Esophagus muscularis mucosa (tissue), 4 donors: Measurements from ENCODE around the gene PVR. TPM values are rescaled to one million over a fixed set of nuclear protein-coding genes. Genes with fewer than 3 reads are reported as not detected.

Experiments used
- DNase-seq: peaks from one replicate; pipeline ENCODE4 v3.0.0-alpha.2; 2017; ENCODE audit errors: extremely low spot score
- H3K27ac ChIP-seq, 4 donors: fragments of 200-600 bp; sonication (generic); replicated peaks in 1 of 4; 1 replicate in 3 of 4; 2 replicates in 1 of 4; pipeline ENCODE4 v1.5.1; 2016 to 2019; ENCODE audit warnings: mild to moderate bottlenecking in 1 of 4
- H3K27me3 ChIP-seq, 4 donors: fragments of 200-600 bp; sonication (generic); one replicate each; pipeline versions ENCODE4 v1.5.1 to v1.6.0; 2016 to 2019
- H3K36me3 ChIP-seq, 4 donors: fragments of 200-600 bp; sonication (generic); one replicate each; pipeline ENCODE4 v1.5.1; 2016 to 2019
- H3K4me1 ChIP-seq, 4 donors: fragments of 200-600 bp; sonication (generic); one replicate each; pipeline ENCODE4 v1.5.1; 2016 to 2019
- H3K4me3 ChIP-seq, 4 donors: fragments of 200-600 bp; sonication (generic); 1 replicate in 2 of 4; 2 replicates in 2 of 4; pipeline ENCODE4 v1.5.1; 2016 to 2019; ENCODE audit warnings: mild to moderate bottlenecking in 4 of 4, moderate library complexity in 1 of 4
- H3K9me3 ChIP-seq, 4 donors: fragments of 200-600 bp; sonication (generic); 1 replicate in 3 of 4; 2 replicates in 1 of 4; pipeline ENCODE4 v1.5.1; 2016 to 2019
- EP300 ChIP-seq: sonication (generic); formaldehyde crosslinking; IDR thresholded peaks from one replicate; pipeline ENCODE4 v1.6.1; 2017; ENCODE audit warnings: antibody characterized with exemption
- POLR2A ChIP-seq: fragments of 450-650 bp; IDR thresholded peaks from one replicate; pipeline ENCODE4 v1.6.1; 2017; ENCODE audit warnings: antibody characterized with exemption, moderate library complexity, mild to moderate bottlenecking, low read depth
- POLR2AphosphoS5 ChIP-seq, 2 donors: sonication (generic); formaldehyde crosslinking; IDR thresholded peaks; one replicate each; pipeline ENCODE4 v1.6.1; 2017; ENCODE audit warnings: antibody characterized with exemption in 2 of 2
- WGBS: methylation state at CpG from one replicate; pipeline ENCODE4 v1.1.5; 2018; 5-methylcytosine and 5-hydroxymethylcytosine counted together
- intact Hi-C: fragments of 100-400 bp; cut with DNase I; formaldehyde crosslinking; loops from one replicate; pipeline ENCODE4 v1.15.1; 2023
- total RNA-seq, 4 donors: library from RNA; depleted of rRNA; stranded (reverse); fragments of >200 nt; gene quantifications; one replicate each; pipeline versions ENCODE4 v1.1.0 to v1.2.1, GENCODE V29; 2016
- TF ChIP-seq, protein P1 (sequence below), 3 experiments: fragments of 200-600 bp in 2 of 3; fragments of 450-650 bp in 1 of 3; sonication (generic) in 2 of 3; IDR thresholded peaks; one replicate each; pipeline ENCODE4 v1.5.1; 2017 to 2019; ENCODE audit warnings: antibody characterized with exemption in 3 of 3, mild to moderate bottlenecking in 2 of 3, moderate library complexity in 1 of 3

The PVR gene
- total RNA-seq, 4 donors from 2014 or later, result 20.8 to 58.3 (median 49.0) TPM

DNA sequence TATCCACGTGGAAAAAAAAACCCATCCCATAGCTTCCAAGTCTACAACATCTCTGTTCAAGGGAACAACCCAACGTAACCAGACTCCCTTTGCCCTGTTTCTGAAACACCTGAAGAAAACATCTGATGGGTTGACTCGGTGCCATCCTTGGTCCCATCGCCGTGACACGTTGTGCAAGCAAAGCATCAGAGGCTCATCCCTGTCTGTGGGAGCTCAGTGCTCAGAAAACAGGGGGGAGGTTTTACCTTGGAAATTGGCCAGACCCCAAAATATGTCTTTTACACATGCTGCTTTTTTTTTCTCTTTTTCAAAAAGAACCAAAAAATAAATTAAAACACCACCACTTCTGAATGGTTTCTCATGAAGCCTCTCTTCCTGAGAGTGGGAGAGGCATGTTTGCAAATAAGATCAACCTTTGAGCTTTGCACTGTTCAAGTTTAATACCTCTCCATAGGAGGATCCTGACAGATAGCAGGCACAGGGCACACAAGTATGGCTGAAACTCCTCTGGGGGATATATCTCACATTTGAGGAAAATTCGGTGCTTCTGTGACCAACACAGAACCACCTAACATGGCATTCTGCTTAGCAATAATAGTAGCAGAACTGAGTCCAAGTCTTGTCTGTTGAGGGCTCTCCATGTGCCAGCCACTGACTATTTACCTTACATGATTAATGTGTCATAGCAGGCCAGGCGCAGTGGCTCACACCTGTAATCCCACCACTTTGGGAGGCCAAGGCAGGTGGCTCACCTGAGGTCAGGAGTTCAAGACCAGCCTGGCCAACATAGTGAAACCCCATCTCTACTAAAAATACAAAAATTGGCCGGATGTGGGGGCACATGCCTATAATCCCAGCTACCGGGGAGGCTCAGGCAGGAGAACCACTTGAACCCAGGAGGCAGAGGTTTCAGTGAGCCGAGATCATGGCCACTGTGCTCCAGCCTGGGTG lies 7.0 kb upstream of the PVR start:
- no peak for DNase-seq
- H3K4me1 ChIP-seq, result peaks cover 0 to 10% (median 0%) of the 10 kb centered on the region in 4 donors
- intact Hi-C loops, result no loop called here
- no peaks in the 10 kb centered on the region for H3K36me3 ChIP-seq
- H3K27ac ChIP-seq, result no peak overlapping the region
- TF ChIP-seq, protein P1, sequence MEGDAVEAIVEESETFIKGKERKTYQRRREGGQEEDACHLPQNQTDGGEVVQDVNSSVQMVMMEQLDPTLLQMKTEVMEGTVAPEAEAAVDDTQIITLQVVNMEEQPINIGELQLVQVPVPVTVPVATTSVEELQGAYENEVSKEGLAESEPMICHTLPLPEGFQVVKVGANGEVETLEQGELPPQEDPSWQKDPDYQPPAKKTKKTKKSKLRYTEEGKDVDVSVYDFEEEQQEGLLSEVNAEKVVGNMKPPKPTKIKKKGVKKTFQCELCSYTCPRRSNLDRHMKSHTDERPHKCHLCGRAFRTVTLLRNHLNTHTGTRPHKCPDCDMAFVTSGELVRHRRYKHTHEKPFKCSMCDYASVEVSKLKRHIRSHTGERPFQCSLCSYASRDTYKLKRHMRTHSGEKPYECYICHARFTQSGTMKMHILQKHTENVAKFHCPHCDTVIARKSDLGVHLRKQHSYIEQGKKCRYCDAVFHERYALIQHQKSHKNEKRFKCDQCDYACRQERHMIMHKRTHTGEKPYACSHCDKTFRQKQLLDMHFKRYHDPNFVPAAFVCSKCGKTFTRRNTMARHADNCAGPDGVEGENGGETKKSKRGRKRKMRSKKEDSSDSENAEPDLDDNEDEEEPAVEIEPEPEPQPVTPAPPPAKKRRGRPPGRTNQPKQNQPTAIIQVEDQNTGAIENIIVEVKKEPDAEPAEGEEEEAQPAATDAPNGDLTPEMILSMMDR (IDR thresholded peaks at IDR 0.05), result no peak
- no peak for TF ChIP-seq POLR2AphosphoS5 (IDR thresholded peaks at IDR 0.05)
- no peaks in the 10 kb centered on the region for H3K27me3 ChIP-seq
- H3K9me3 ChIP-seq, result no peaks in the 10 kb centered on the region
- no peak overlapping the region for H3K4me3 ChIP-seq
- 74% methylated on average over 10 of the region's 11 CpGs for WGBS

- Histone ChIP-seq H3K4me3 (no peak overlapping the region), H3K27ac (no peak overlapping the region), H3K4me1 (peaks cover 0 to 10% (median 0%) of the 10 kb centered on the region in 4 donors), H3K9me3 (no peaks in the 10 kb centered on the region), H3K27me3 (no peaks in the 10 kb centered on the region), H3K36me3 (no peaks in the 10 kb centered on the region)
- TF ChIP-seq, protein P1 (IDR thresholded peaks at IDR 0.05), result no peak
- TF ChIP-seq EP300 (no peak), POLR2A (no peak), POLR2AphosphoS5 (IDR thresholded peaks at IDR 0.05) (no peak)
- no peak for DNase-seq
- intact Hi-C loops, result no loop called here
- 91% methylated on average over 5 of the region's 5 CpGs for WGBS
These were observed 6.3 kb upstream of the PVR start for GRCh38 chr19:44637390-44637764.

- no peaks in the 10 kb centered on the region for H3K27me3 ChIP-seq
- DNase-seq, result no peak
- TF ChIP-seq POLR2A (no peak), EP300 (no peak), POLR2AphosphoS5 (IDR thresholded peaks at IDR 0.05) (no peak)
- TF ChIP-seq, protein P1 (IDR thresholded peaks at IDR 0.05), result no peak
- H3K27ac ChIP-seq, result no peak overlapping the region
- intact Hi-C loops, result no loop called here
- no peaks in the 10 kb centered on the region for H3K36me3 ChIP-seq
- H3K4me1 ChIP-seq, result peaks cover 13 to 14% (median 13%) of the 10 kb centered on the region in 4 donors
- 85% methylated on average over 3 of the region's 3 CpGs for WGBS
- no peaks in the 10 kb centered on the region for H3K9me3 ChIP-seq
- H3K4me3 ChIP-seq, result no peak overlapping the region
These were observed 3.2 kb upstream of the PVR start for GRCh38 chr19:44640518-44640917.

- no peaks in the 10 kb centered on the region for H3K9me3 ChIP-seq
- H3K4me3 ChIP-seq, result no peak overlapping the region
- H3K36me3 ChIP-seq, result peaks cover 0 to 7% (median 0%) of the 10 kb centered on the region in 4 donors
- no peak for DNase-seq
- TF ChIP-seq, protein P1 (IDR thresholded peaks at IDR 0.05), result no peak
- no peak for TF ChIP-seq POLR2A
- TF ChIP-seq EP300, result no peak
- TF ChIP-seq POLR2AphosphoS5 (IDR thresholded peaks at IDR 0.05), result no peak
- no peaks in the 10 kb centered on the region for H3K27me3 ChIP-seq
- H3K27ac ChIP-seq, result no peak overlapping the region
- H3K4me1 ChIP-seq, result peaks cover 13 to 26% (median 19%) of the 10 kb centered on the region in 4 donors
- intact Hi-C loops, result no loop called here
- WGBS, result 87% methylated on average over 9 of the region's 9 CpGs
These were observed 2.0 kb upstream of the PVR start for GRCh38 chr19:44641501-44642265.
